ENCODE results near the gene HSCB. TPM values are rescaled to one million over a fixed set of nuclear protein-coding genes. Genes with fewer than 3 reads are reported as not detected.
A peak's percentile ranks its signal among the peaks of the same experiment; 100 is the strongest.
"Not testable (repeated sequence)": the region's sequence is repeated elsewhere in the genome, so short reads cannot be mapped to it uniquely, and the experiment has no call there.

Gene HSCB
- polyA plus RNA-seq (ENCODE audit: insufficient read length in 4 of 4) = 10 to 100 TPM; 19.7 to 22.7 (median 20.7) TPM

GRCh38 chr22:28741785-28742561, at the start of gene HSCB, which contains the start of gene CHEK2:
Gene HSCB, plus strand, starts transcription at chr22:28742039. Its CDS starts 57 bp downstream, at chr22:28742096.
Gene CHEK2, minus strand, starts transcription at chr22:28741820. Its CDS starts 7,099 bp downstream, at chr22:28734721.
- DNase-seq (ENCODE audit: low read depth in 4 of 4, low spot score in 2 of 4) = peak; percentile 93 to 99 (median 95)

GRCh38 chr22:28693041-28693760, 48.6 kb upstream of the HSCB start:
- DNase-seq (ENCODE audit: low read depth in 4 of 4, low spot score in 2 of 4) = not testable (repeated sequence)

- DNase-seq (ENCODE audit: low read depth in 4 of 4, low spot score in 2 of 4) = no peak
Observed at GRCh38 chr22:28702891-28703290, 38.9 kb upstream of the HSCB start.

GRCh38 chr22:28703436-28703835, 38.4 kb upstream of the HSCB start:
- no peak for DNase-seq (ENCODE audit: low read depth in 4 of 4, low spot score in 2 of 4)

- no peak for DNase-seq (ENCODE audit: low read depth in 4 of 4, low spot score in 2 of 4)
Observed at GRCh38 chr22:28706845-28707244, 35.0 kb upstream of the HSCB start.

- DNase-seq (ENCODE audit: low read depth in 4 of 4, low spot score in 2 of 4) = no peak
Observed at GRCh38 chr22:28710107-28710506, 31.7 kb upstream of the HSCB start.

GRCh38 chr22:28710576-28711191, 31.2 kb upstream of the HSCB start:
- no peak for DNase-seq (ENCODE audit: low read depth in 4 of 4, low spot score in 2 of 4)

- DNase-seq (ENCODE audit: low read depth in 4 of 4, low spot score in 2 of 4) = no peak
Observed at GRCh38 chr22:28711341-28711740, 30.5 kb upstream of the HSCB start.

- DNase-seq (ENCODE audit: low read depth in 4 of 4, low spot score in 2 of 4) = no peak
Observed at GRCh38 chr22:28711820-28712777, 29.7 kb upstream of the HSCB start.

GRCh38 chr22:28714043-28714628, 27.7 kb upstream of the HSCB start:
- no peak for DNase-seq (ENCODE audit: low read depth in 4 of 4, low spot score in 2 of 4)

- DNase-seq (ENCODE audit: low read depth in 4 of 4, low spot score in 2 of 4) = no peak
Observed at GRCh38 chr22:28715611-28716010, 26.2 kb upstream of the HSCB start.

GRCh38 chr22:28716686-28717085, 25.2 kb upstream of the HSCB start:
- no peak for DNase-seq (ENCODE audit: low read depth in 4 of 4, low spot score in 2 of 4)

- DNase-seq (ENCODE audit: low read depth in 4 of 4, low spot score in 2 of 4) = no peak
Observed at GRCh38 chr22:28718044-28718443, 23.8 kb upstream of the HSCB start.

GRCh38 chr22:28728002-28728401, 13.8 kb upstream of the HSCB start:
- DNase-seq (ENCODE audit: low read depth in 4 of 4, low spot score in 2 of 4) = no peak

- DNase-seq (ENCODE audit: low read depth in 4 of 4, low spot score in 2 of 4) = no peak
Observed at GRCh38 chr22:28728621-28729313, 13.1 kb upstream of the HSCB start.

- DNase-seq (ENCODE audit: low read depth in 4 of 4, low spot score in 2 of 4) = no peak
Observed at GRCh38 chr22:28730179-28730578, 11.7 kb upstream of the HSCB start.

GRCh38 chr22:28734393-28734792, 7.4 kb upstream of the HSCB start:
- DNase-seq (ENCODE audit: low read depth in 4 of 4, low spot score in 2 of 4) = no peak

- no peak for DNase-seq (ENCODE audit: low read depth in 4 of 4, low spot score in 2 of 4)
Observed at GRCh38 chr22:28736301-28737155, 5.3 kb upstream of the HSCB start.

All from left renal cortex interstitium (tissue), 4 donors.